Activated T-helper 1 cell treated with anti-CD3 and anti-CD28 coated beads, Interleukin-12 subunit alpha, Interleukin-12 subunit beta, Interleukin-2, Interleukin-4 antibody, amounts not matched to agents 30 ng/mL and 10 ng/mL and 1 ng/mL, durations not matched to agents 14 hours and 24 hours and 36 hours (primary cell): ENCODE measurements around the gene C16orf95. TPM values are rescaled to one million over a fixed set of nuclear protein-coding genes. Genes with fewer than 3 reads are reported as not detected.
A peak's percentile ranks its signal among the peaks of the same experiment; 100 is the strongest.

Experiments used
- DNase-seq: peaks from one replicate; pipeline ENCODE4 v3.0.0; 2021; ENCODE audit warnings: low spot score
- H3K27ac Mint-ChIP-seq: one replicate; pipeline ENCODE4 v1.8.0; 2021; ENCODE audit warnings: mild to moderate bottlenecking, mixed read lengths
- H3K27me3 Mint-ChIP-seq: one replicate; pipeline ENCODE4 v1.8.0; 2022; ENCODE audit warnings: mild to moderate bottlenecking, moderate library complexity, mixed read lengths; ENCODE audit not compliant: insufficient read depth
- H3K36me3 Mint-ChIP-seq: one replicate; pipeline ENCODE4 v1.8.0; 2021; ENCODE audit warnings: low read depth, mixed read lengths
- H3K4me1 Mint-ChIP-seq: one replicate; pipeline ENCODE4 v1.8.0; 2021; ENCODE audit warnings: low read depth, mixed read lengths
- H3K4me3 Mint-ChIP-seq: one replicate; pipeline ENCODE4 v1.8.0; 2021; ENCODE audit warnings: mild to moderate bottlenecking, moderate library complexity, mixed read lengths
- H3K9me3 Mint-ChIP-seq: one replicate; pipeline ENCODE4 v1.8.0; 2021; ENCODE audit warnings: mixed read lengths
- intact Hi-C: fragments of 100-400 bp; cut with micrococcal nuclease; formaldehyde crosslinking; loops from one replicate; pipeline ENCODE4 v1.15.1; 2024
- total RNA-seq: library from RNA; stranded (reverse); gene quantifications from 2 replicates; pipeline ENCODE4 v1.2.3, GENCODE V29; 2022

The C16orf95 gene
- total RNA-seq, 1 donor from 2014 or later = 10.9 TPM

- no peak overlapping the region for H3K4me3 Mint-ChIP-seq
- DNase-seq = no peak
- no peaks in the 10 kb centered on the region for H3K27me3 Mint-ChIP-seq
- intact Hi-C loops = loop anchor here (10.0 kb wide), 2 partner anchors 153 to 583 kb away; no protein-coding TSS in a partner anchor
- H3K9me3 Mint-ChIP-seq = peaks cover 3% of the 10 kb centered on the region
- peaks cover 8% of the 10 kb centered on the region for H3K4me1 Mint-ChIP-seq
- H3K27ac Mint-ChIP-seq = no peak overlapping the region
- H3K36me3 Mint-ChIP-seq = peaks cover 6% of the 10 kb centered on the region
Measured at GRCh38 chr16:87311387-87311786, 5.8 kb downstream of the C16orf95 start.

- Mint-ChIP-seq H3K4me1 (peaks cover 7% of the 10 kb centered on the region), H3K4me3 (no peak overlapping the region), H3K27me3 (no peaks in the 10 kb centered on the region), H3K27ac (no peak overlapping the region), H3K36me3 (peaks cover 6% of the 10 kb centered on the region), H3K9me3 (peaks cover 3% of the 10 kb centered on the region)
- intact Hi-C loops = loop anchor here (10.0 kb wide), 2 partner anchors 154 to 584 kb away; no protein-coding TSS in a partner anchor
- no peak for DNase-seq
Measured at GRCh38 chr16:87310610-87311009, 6.6 kb downstream of the C16orf95 start.

GRCh38 chr16:87309620-87310525 is 7.3 kb downstream of the C16orf95 start:
- intact Hi-C loops = loop anchor here (1.0 to 10.0 kb wide), 4 partner anchors 7 to 585 kb away; partner anchors contain the start of gene C16orf95
- Mint-ChIP-seq H3K27ac (peak overlapping the region; percentile 52), H3K27me3 (no peaks in the 10 kb centered on the region), H3K36me3 (peaks cover 6% of the 10 kb centered on the region), H3K4me3 (no peak overlapping the region), H3K4me1 (peaks cover 11% of the 10 kb centered on the region), H3K9me3 (peaks cover 3% of the 10 kb centered on the region)
- no peak for DNase-seq

- intact Hi-C loops = loop anchor here (1.0 to 5.0 kb wide), 2 partner anchors 8 to 178 kb away; partner anchors contain the start of gene C16orf95
- Mint-ChIP-seq H3K27ac (peak overlapping the region; percentile 82), H3K36me3 (peaks cover 6% of the 10 kb centered on the region), H3K4me3 (peak overlapping the region; percentile 41), H3K9me3 (peaks cover 3% of the 10 kb centered on the region), H3K27me3 (no peaks in the 10 kb centered on the region), H3K4me1 (peaks cover 21% of the 10 kb centered on the region)
- peak; percentile 9 for DNase-seq
Measured at GRCh38 chr16:87308826-87309225, 8.4 kb downstream of the C16orf95 start.

GRCh38 chr16:87306516-87306915 is 10.7 kb downstream of the C16orf95 start:
- peaks cover 12% of the 10 kb centered on the region for H3K36me3 Mint-ChIP-seq
- H3K27ac Mint-ChIP-seq = no peak overlapping the region
- DNase-seq = no peak
- H3K4me3 Mint-ChIP-seq = no peak overlapping the region
- no peaks in the 10 kb centered on the region for H3K27me3 Mint-ChIP-seq
- peaks cover 34% of the 10 kb centered on the region for H3K4me1 Mint-ChIP-seq
- peaks cover 3% of the 10 kb centered on the region for H3K9me3 Mint-ChIP-seq
- intact Hi-C loops = loop anchor here (5.0 kb wide), 1 partner anchor 181 kb away; no protein-coding TSS in a partner anchor

- peaks cover 3% of the 10 kb centered on the region for H3K9me3 Mint-ChIP-seq
- intact Hi-C loops = loop anchor here (5.0 kb wide), 1 partner anchor 182 kb away; no protein-coding TSS in a partner anchor
- no peak overlapping the region for H3K27ac Mint-ChIP-seq
- H3K4me3 Mint-ChIP-seq = no peak overlapping the region
- peaks cover 12% of the 10 kb centered on the region for H3K36me3 Mint-ChIP-seq
- no peak for DNase-seq
- H3K27me3 Mint-ChIP-seq = no peaks in the 10 kb centered on the region
- peaks cover 34% of the 10 kb centered on the region for H3K4me1 Mint-ChIP-seq
Measured at GRCh38 chr16:87305505-87306391, 11.4 kb downstream of the C16orf95 start.

GRCh38 chr16:87304951-87305350 is 12.2 kb downstream of the C16orf95 start:
- H3K4me3 Mint-ChIP-seq = no peak overlapping the region
- peaks cover 3% of the 10 kb centered on the region for H3K9me3 Mint-ChIP-seq
- no peaks in the 10 kb centered on the region for H3K27me3 Mint-ChIP-seq
- peak overlapping the region; percentile 42 for H3K27ac Mint-ChIP-seq
- peaks cover 12% of the 10 kb centered on the region for H3K36me3 Mint-ChIP-seq
- no peak for DNase-seq
- peaks cover 34% of the 10 kb centered on the region for H3K4me1 Mint-ChIP-seq
- intact Hi-C loops = loop anchor here (5.0 kb wide), 1 partner anchor 182 kb away; no protein-coding TSS in a partner anchor

GRCh38 chr16:87303962-87304521 is 13.2 kb downstream of the C16orf95 start:
- H3K4me1 Mint-ChIP-seq = peaks cover 37% of the 10 kb centered on the region
- H3K27me3 Mint-ChIP-seq = no peaks in the 10 kb centered on the region
- no peak overlapping the region for H3K4me3 Mint-ChIP-seq
- peaks cover 3% of the 10 kb centered on the region for H3K9me3 Mint-ChIP-seq
- no peak for DNase-seq
- peak overlapping the region; percentile 84 for H3K27ac Mint-ChIP-seq
- intact Hi-C loops = no loop called here
- peaks cover 14% of the 10 kb centered on the region for H3K36me3 Mint-ChIP-seq

- H3K36me3 Mint-ChIP-seq = peaks cover 9% of the 10 kb centered on the region
- no peaks in the 10 kb centered on the region for H3K27me3 Mint-ChIP-seq
- peak overlapping the region; percentile 84 for H3K27ac Mint-ChIP-seq
- DNase-seq = no peak
- H3K4me3 Mint-ChIP-seq = peak overlapping the region; percentile 59
- H3K4me1 Mint-ChIP-seq = peaks cover 32% of the 10 kb centered on the region
- intact Hi-C loops = no loop called here
- H3K9me3 Mint-ChIP-seq = no peaks in the 10 kb centered on the region
Measured at GRCh38 chr16:87303431-87303930, 13.7 kb downstream of the C16orf95 start.

- peaks cover 10% of the 10 kb centered on the region for H3K36me3 Mint-ChIP-seq
- no peak for DNase-seq
- intact Hi-C loops = loop anchor here (1.0 to 2.0 kb wide), 2 partner anchors 56 to 735 kb away; no protein-coding TSS in a partner anchor
- no peaks in the 10 kb centered on the region for H3K27me3 Mint-ChIP-seq
- H3K4me1 Mint-ChIP-seq = peaks cover 24% of the 10 kb centered on the region
- H3K4me3 Mint-ChIP-seq = no peak overlapping the region
- no peak overlapping the region for H3K27ac Mint-ChIP-seq
- H3K9me3 Mint-ChIP-seq = no peaks in the 10 kb centered on the region
Measured at GRCh38 chr16:87298857-87299465, 18.2 kb downstream of the C16orf95 start.

GRCh38 chr16:87297918-87298631 is 19.1 kb downstream of the C16orf95 start:
- Mint-ChIP-seq H3K36me3 (peaks cover 7% of the 10 kb centered on the region), H3K4me1 (peaks cover 15% of the 10 kb centered on the region), H3K4me3 (no peak overlapping the region), H3K27ac (no peak overlapping the region), H3K27me3 (no peaks in the 10 kb centered on the region), H3K9me3 (no peaks in the 10 kb centered on the region)
- DNase-seq = no peak
- intact Hi-C loops = loop anchor here (1.0 to 2.0 kb wide), 2 partner anchors 55 to 734 kb away; no protein-coding TSS in a partner anchor
